Brain microvascular endothelial cell (primary cell): ENCODE measurements around the gene CCDC9B.

ENCODE experiments used
- DNase-seq: peaks from one replicate; pipeline ENCODE4 v3.0.0-alpha.2; 2020
- H3K27ac ChIP-seq: fragments of 250-450 bp; sonication (Bioruptor Pico); 2 replicates; pipeline ENCODE4 v1.5.1; 2020; ENCODE audit warnings: mild to moderate bottlenecking, moderate library complexity
- H3K27me3 ChIP-seq: fragments of 250-450 bp; sonication (Bioruptor Pico); replicated peaks from 2 replicates; pipeline ENCODE4 v1.5.1; 2020; ENCODE audit warnings: mild to moderate bottlenecking
- H3K36me3 ChIP-seq: fragments of 250-450 bp; sonication (Bioruptor Pico); replicated peaks from 2 replicates; pipeline ENCODE4 v1.5.1; 2020; ENCODE audit warnings: mild to moderate bottlenecking
- H3K4me3 ChIP-seq: 2 replicates; pipeline ENCODE4 v1.5.1; 2011; ENCODE audit warnings: low read depth, mild to moderate bottlenecking, control low read depth, low read length, moderate library complexity
- in situ Hi-C: cut with HindIII; loops from 2 replicates; pipeline ENCODE4 v1.10.0; 2017; ENCODE audit warnings: low sequenced_read_pairs, low pct_ligation_motif_present
- TF ChIP-seq, protein P1 (sequence below): IDR thresholded peaks from 2 replicates; pipeline ENCODE4 v1.5.1; 2011; ENCODE audit warnings: low read depth, mild to moderate bottlenecking, moderate library complexity, low read length, control low read depth, inconsistent platforms; ENCODE audit errors: missing control alignments

The CCDC9B gene

DNA sequence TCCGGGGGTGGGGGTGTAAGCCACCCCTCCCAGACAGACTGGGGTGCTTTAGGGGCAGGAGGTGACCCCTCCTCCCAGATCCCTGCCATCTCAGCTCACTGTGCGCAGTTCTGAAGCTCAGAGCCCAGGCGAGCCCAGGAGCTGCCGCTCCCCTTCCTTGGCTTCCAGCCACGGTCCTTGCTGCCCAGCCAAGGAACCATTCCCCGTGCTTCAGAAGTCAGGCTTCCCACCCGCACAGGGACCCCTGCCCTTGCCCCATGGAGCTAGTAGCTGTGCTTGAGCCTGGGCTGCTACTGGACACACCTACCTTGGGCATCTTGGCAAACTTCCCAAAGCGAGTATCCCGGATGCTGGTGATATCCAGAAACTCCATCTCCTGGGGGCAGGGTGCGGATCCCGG lies 37.8 kb downstream of the CCDC9B start:
- no peak overlapping the region for H3K27ac ChIP-seq
- in situ Hi-C loops: no loop called here
- H3K4me3 ChIP-seq: no peak overlapping the region
- H3K36me3 ChIP-seq: no peaks in the 10 kb centered on the region
- H3K27me3 ChIP-seq: no peaks in the 10 kb centered on the region
- TF ChIP-seq, protein P1, sequence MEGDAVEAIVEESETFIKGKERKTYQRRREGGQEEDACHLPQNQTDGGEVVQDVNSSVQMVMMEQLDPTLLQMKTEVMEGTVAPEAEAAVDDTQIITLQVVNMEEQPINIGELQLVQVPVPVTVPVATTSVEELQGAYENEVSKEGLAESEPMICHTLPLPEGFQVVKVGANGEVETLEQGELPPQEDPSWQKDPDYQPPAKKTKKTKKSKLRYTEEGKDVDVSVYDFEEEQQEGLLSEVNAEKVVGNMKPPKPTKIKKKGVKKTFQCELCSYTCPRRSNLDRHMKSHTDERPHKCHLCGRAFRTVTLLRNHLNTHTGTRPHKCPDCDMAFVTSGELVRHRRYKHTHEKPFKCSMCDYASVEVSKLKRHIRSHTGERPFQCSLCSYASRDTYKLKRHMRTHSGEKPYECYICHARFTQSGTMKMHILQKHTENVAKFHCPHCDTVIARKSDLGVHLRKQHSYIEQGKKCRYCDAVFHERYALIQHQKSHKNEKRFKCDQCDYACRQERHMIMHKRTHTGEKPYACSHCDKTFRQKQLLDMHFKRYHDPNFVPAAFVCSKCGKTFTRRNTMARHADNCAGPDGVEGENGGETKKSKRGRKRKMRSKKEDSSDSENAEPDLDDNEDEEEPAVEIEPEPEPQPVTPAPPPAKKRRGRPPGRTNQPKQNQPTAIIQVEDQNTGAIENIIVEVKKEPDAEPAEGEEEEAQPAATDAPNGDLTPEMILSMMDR: no peak
- DNase-seq: no peak

- Histone ChIP-seq H3K27ac (no peak overlapping the region), H3K27me3 (no peaks in the 10 kb centered on the region), H3K4me3 (no peak overlapping the region), H3K36me3 (no peaks in the 10 kb centered on the region)
- TF ChIP-seq, protein P1: no peak
- in situ Hi-C loops: no loop called here
- no peak for DNase-seq
These were observed 38.4 kb downstream of the CCDC9B start for GRCh38 chr15:40302288-40302886.

DNA sequence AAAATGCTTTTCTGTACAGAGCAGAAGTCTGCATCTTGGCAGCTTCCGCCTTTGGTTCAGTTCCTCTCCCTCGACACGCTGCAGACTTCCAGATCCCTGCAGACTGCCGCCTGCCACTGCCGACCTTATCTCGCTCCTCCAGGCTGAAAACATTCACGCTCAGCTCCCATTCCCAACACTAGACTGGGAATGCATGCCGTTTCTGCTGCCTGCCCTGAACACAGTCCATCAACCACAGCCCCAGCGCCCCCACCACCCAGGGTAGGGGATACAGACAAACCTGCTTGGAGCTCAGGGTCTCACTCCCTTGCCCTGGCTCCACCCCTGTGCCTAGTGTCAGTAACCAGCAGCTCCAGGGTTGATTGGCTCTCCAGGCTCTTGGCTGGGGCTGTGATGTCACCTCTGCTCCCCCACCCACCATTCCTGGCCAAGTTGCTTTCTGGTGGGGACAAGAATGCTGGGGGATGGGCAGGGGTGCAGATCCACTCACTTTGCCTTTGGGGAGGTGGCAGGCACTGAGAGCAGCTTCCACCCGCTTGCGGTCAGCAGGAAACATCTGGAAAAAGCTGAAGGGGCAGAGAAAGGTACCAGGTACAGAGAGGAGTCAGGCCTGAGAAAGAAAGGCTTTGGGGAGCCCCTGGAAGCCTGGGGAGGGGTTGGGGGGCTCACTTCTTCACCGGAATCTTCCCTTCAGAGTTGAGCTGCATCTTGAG lies 39.1 kb downstream of the CCDC9B start:
- no peak for DNase-seq
- Histone ChIP-seq H3K36me3 (no peaks in the 10 kb centered on the region), H3K27me3 (no peaks in the 10 kb centered on the region), H3K4me3 (no peak overlapping the region), H3K27ac (no peak overlapping the region)
- TF ChIP-seq, protein P1: no peak
- in situ Hi-C loops: no loop called here

GRCh38 chr15:40300771-40301170 lies 40.0 kb downstream of the CCDC9B start:
- Histone ChIP-seq H3K27me3 (no peaks in the 10 kb centered on the region), H3K4me3 (no peak overlapping the region)
- in situ Hi-C loops: no loop called here

DNA sequence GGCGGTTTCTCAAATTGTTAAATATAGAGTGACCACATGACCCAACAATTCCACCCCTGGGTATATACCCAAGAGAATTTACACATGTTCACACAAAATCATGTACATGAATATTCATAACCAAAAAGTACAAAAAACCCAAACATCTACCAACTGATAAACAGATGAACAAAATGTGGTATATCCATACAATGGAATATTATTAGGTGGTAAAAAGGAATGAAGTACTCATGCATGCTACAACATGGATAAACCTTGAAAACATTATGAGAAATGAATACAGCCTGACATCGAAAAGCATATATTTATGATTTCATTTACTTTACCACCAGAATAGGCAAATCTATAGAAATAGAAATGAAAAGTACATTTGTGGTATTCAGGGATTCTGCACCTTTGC lies 40.4 kb downstream of the CCDC9B start:
- Histone ChIP-seq H3K4me3 (no peak overlapping the region), H3K27ac (no peak overlapping the region), H3K27me3 (no peaks in the 10 kb centered on the region), H3K36me3 (no peaks in the 10 kb centered on the region)
- DNase-seq: no peak
- in situ Hi-C loops: no loop called here
- TF ChIP-seq, protein P1: no peak

More at GRCh38 chr15:40300771-40301170, 40.0 kb downstream of the CCDC9B start:
- Histone ChIP-seq H3K36me3 (no peaks in the 10 kb centered on the region), H3K27ac (no peak overlapping the region)
- DNase-seq: no peak
- TF ChIP-seq, protein P1: no peak
